AG04449 (cell line): Measurements from ENCODE around the gene FABP3.

ENCODE experiments used
- CTCF ChIA-PET: fragments of 350-600 bp; formaldehyde crosslinking; extraction: SDS; loops from one replicate; lab custom pipeline; 2021; ENCODE audit warnings: antibody characterized with exemption; lab: Yijun Ruan, JAX
- POLR2A ChIA-PET: fragments of 400-600, 350-600 bp; formaldehyde crosslinking; extraction: SDS; loops from one replicate; lab custom pipeline; 2020; ENCODE audit warnings: antibody characterized with exemption, inconsistent platforms; lab: Yijun Ruan, JAX
- DNase-seq: peaks from one replicate; pipeline ENCODE4 v3.0.0-alpha.2; 2010; ENCODE audit warnings: low read depth, low spot score
- H3K4me3 ChIP-seq: 2 replicates; pipeline ENCODE4 v1.5.1; 2011; ENCODE audit warnings: low read depth, mild to moderate bottlenecking, control low read depth, low read length
- TF ChIP-seq, protein P1 (sequence below): IDR thresholded peaks from one replicate; pipeline ENCODE4 v1.5.1; 2011; ENCODE audit warnings: mild to moderate bottlenecking, moderate library complexity, low read length, control low read depth, inconsistent platforms; ENCODE audit not compliant: insufficient read depth; ENCODE audit errors: missing control alignments

The FABP3 gene

DNA sequence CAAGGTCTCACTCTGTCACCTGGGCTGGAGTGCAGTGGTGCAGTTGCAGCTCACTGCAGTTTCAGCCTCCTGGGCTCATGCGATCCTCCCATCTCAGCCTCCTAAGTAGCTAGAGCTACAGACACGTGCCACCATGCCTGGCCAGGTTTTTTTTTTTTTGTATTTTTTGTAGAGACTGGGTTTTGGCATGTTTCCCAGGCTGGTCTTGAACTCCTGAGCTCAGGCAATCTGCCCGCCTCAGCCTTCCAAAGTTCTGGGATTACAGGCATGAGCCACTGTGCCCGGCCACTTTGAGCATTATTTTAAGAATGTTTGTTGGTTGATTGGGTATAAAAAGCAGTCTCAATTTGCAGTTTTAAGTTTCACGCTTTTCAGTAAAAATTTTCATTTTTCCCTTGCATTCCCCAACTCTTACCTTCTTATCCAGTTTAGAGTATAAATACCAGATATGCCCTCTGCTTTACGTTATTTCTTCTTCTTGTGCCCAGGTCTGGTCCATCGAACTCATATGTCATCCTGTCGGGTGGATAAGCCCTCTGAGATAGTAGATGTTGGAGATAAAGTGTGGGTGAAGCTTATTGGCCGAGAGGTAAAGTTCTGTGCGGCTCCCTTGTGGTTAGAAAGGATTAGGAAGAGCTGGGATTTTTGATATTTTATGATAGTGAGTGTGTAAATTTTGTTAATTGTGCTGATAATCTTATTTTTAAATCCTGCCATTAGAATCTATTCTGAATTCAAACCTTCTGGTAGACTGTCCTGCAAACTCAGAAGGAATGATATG lies 36.0 kb downstream of the FABP3 start:
- H3K4me3 ChIP-seq: no peak overlapping the region
- DNase-seq: no peak
- POLR2A ChIA-PET: interaction anchor here (0.5 to 0.7 kb wide), 2 partner anchors 31 to 93 kb away, joined by 3 read pairs; no protein-coding TSS in a partner anchor
- CTCF ChIA-PET: interaction anchor here (1.1 to 5.2 kb wide), 5 partner anchors 10 to 212 kb away, joined by 3 to 55 read pairs (median 12); partner anchors contain the start of gene FABP3
- TF ChIP-seq, protein P1, sequence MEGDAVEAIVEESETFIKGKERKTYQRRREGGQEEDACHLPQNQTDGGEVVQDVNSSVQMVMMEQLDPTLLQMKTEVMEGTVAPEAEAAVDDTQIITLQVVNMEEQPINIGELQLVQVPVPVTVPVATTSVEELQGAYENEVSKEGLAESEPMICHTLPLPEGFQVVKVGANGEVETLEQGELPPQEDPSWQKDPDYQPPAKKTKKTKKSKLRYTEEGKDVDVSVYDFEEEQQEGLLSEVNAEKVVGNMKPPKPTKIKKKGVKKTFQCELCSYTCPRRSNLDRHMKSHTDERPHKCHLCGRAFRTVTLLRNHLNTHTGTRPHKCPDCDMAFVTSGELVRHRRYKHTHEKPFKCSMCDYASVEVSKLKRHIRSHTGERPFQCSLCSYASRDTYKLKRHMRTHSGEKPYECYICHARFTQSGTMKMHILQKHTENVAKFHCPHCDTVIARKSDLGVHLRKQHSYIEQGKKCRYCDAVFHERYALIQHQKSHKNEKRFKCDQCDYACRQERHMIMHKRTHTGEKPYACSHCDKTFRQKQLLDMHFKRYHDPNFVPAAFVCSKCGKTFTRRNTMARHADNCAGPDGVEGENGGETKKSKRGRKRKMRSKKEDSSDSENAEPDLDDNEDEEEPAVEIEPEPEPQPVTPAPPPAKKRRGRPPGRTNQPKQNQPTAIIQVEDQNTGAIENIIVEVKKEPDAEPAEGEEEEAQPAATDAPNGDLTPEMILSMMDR: no peak

DNA sequence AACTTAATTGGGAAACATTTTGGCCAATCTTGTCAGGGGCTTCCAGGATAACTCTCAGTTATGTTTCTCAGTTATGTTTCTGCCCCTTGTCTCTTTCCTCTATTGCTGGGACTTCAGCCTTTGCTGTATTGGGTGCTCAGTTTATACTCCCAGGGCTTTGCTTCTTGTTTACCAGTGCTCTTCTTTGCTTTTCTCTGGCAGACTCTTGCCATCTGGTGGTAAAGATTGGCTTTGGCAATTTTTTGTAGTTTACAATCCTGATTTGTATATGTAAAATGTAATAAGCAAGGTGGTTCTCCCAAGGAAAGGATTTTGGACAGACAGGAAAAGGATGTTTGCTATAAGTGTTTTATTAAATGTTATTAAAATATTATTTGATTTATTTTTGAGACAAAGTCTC lies 37.9 kb downstream of the FABP3 start:
- POLR2A ChIA-PET: no interaction called here
- DNase-seq: no peak
- CTCF ChIA-PET: interaction anchor here (0.7 to 5.2 kb wide), 7 partner anchors 8 to 406 kb away, joined by 3 to 55 read pairs (median 4); no protein-coding TSS in a partner anchor

DNA sequence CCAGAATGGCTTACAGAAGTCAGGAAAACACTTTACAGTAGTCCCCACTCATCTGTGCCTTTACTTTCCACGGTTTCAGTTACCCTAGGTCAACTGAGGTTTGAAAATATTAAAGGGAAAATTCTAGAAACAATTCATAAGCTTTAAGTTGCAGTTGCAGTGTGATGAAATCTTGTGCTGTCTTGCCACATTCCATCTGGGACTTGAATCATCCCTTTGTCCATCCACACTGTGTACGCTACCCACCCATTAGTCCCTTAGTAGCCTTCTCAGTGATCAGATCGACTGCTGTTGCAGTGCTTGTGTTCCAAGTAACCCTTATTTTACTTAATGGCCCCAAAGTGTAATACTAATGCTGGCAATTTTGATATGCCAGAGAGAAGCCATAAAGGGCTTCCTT lies 45.5 kb downstream of the FABP3 start:
- DNase-seq: no peak
- ChIA-PET POLR2A (no interaction called here), CTCF (interaction anchor here (0.8 to 3.1 kb wide), 3 partner anchors 9 to 222 kb away, joined by 3 to 13 read pairs (median 5); no protein-coding TSS in a partner anchor)
- H3K4me3 ChIP-seq: no peak overlapping the region
- TF ChIP-seq, protein P1: no peak

More for the DNA sequence above, 37.9 kb downstream of the FABP3 start:
- no peak overlapping the region for H3K4me3 ChIP-seq
- TF ChIP-seq, protein P1: peak; percentile 31

DNA sequence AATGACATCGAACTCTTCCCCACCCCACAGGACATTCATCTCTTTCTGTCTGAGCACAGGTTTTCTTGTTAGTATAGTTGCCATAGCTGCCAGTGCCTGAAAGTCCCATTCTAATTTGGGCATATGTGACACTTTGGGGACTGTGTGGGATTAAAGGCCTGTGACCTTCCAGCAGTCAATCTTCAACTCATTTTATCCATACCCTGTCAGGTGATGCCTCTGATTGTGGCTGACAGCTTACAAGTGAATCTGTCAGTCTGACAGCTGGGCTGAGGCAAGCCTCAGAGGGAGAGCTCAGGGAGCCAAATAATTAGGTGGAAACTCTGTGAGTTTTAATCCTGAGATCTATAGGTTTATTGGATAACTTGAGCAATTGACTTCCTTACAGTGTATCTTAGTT lies 46.4 kb downstream of the FABP3 start:
- no peak for DNase-seq
- TF ChIP-seq, protein P1: no peak
- POLR2A ChIA-PET: no interaction called here
- no peak overlapping the region for H3K4me3 ChIP-seq
- CTCF ChIA-PET: interaction anchor here (0.9 to 3.1 kb wide), 3 partner anchors 10 to 11 kb away, joined by 4 to 13 read pairs (median 5); no protein-coding TSS in a partner anchor

DNA sequence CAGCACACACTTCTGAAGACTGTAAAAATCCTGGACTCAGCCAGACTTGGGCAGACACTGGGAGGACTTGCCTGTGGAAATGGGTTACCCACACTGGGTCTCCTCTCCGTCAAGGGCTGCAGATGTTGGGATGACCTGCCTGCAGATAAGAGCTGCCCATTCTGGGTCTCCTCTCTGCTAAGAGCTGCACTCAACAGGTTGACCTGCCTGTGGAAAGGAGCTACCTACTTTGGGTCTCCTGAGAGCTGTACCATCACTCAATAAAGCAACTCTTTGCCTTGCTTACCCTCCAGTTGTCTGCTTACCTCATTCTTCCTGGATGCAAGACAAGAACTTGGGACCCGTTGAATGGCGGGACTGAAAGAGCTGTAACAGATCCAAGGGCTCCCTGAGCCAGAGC lies 47.9 kb downstream of the FABP3 start:
- no peak overlapping the region for H3K4me3 ChIP-seq
- ChIA-PET CTCF (interaction anchor here (3.1 kb wide), 1 partner anchor 11 kb away, joined by 13 read pairs; no protein-coding TSS in a partner anchor), POLR2A (no interaction called here)
- DNase-seq: no peak
- TF ChIP-seq, protein P1: no peak

DNA sequence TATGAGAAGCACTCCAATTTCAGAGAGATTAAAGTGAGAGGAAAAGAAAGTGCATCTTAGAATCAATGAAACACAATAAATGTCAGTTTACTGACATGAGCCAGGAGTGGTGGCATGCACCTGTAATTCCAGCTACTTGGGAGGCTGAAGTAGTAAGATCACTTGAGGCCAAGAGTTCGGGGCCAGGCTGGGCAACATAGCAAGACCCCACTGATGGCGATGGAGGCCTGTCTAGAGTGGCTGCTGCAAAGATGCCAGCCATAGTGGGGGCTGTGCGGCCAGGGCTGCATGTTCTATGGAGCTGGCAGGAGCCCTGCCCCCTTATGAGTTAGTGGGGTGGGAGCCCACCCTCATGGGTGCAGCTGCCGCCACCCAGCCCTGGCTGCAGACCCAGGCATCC lies 48.8 kb downstream of the FABP3 start:
- POLR2A ChIA-PET: no interaction called here
- no peak overlapping the region for H3K4me3 ChIP-seq
- TF ChIP-seq, protein P1: no peak
- DNase-seq: no peak
- CTCF ChIA-PET: no interaction called here
